SK-N-SH (cell line): Measurements from ENCODE around the gene CA12. TPM values are rescaled to one million over a fixed set of nuclear protein-coding genes. Genes with fewer than 3 reads are reported as not detected.

ENCODE experiments used
- CTCF ChIA-PET: fragments of 300-600, 350-600 bp; formaldehyde crosslinking; extraction: SDS; loops from one replicate; lab custom pipeline; 2021; lab: Yijun Ruan, JAX
- POLR2A ChIA-PET: fragments of 350-600 bp; sonication (Branson Sonifier 250); formaldehyde crosslinking; extraction: SDS; loops from one replicate; lab custom pipeline; 2020; ENCODE audit warnings: antibody characterized with exemption, inconsistent platforms; lab: Yijun Ruan, JAX
- DNase-seq: peaks from one replicate; pipeline ENCODE4 v3.0.0; 2012
- H2AFZ ChIP-seq: fragments of 200-600 bp; sonication (generic); 2 replicates; pipeline ENCODE4 v1.8.1; 2016; ENCODE audit warnings: antibody characterized with exemption, mild to moderate bottlenecking, low read depth
- H3F3A ChIP-seq: fragments of 200-600 bp; sonication (generic); replicated peaks from 2 replicates; pipeline ENCODE3; 2016; ENCODE audit warnings: antibody characterized with exemption, mild to moderate bottlenecking; ENCODE audit not compliant: insufficient read depth
- H3K27ac ChIP-seq, 2 experiments: fragments of 200-500 bp in 1 of 2; fragments of 200-600 bp in 1 of 2; sonication (Bioruptor generic) in 1 of 2; sonication (generic), shearing (Covaris generic) in 1 of 2; 2 replicates each; pipeline versions ENCODE4 v1.5.1 to v1.6.1; 2014 to 2016; ENCODE audit warnings: low read depth in 2 of 2, inconsistent platforms in 1 of 2, low read length in 1 of 2, mild to moderate bottlenecking in 1 of 2, mixed read lengths in 1 of 2
- H3K27me3 ChIP-seq: fragments of 200-600 bp; sonication (generic), shearing (Covaris generic); 2 replicates; pipeline ENCODE4 v1.6.1; 2016; ENCODE audit warnings: mixed run types; ENCODE audit not compliant: insufficient read depth
- H3K36me3 ChIP-seq, 2 experiments: fragments of 200-500 bp in 1 of 2; fragments of 200-600 bp in 1 of 2; sonication (Bioruptor generic) in 1 of 2; sonication (generic) in 1 of 2; replicated peaks in 1 of 2; 2 replicates each; pipeline versions ENCODE3 to v1.5.1; 2014 to 2016; ENCODE audit warnings: low read length in 1 of 2, mild to moderate bottlenecking in 1 of 2; ENCODE audit not compliant: insufficient read depth in 2 of 2, control insufficient read depth in 1 of 2
- H3K4me1 ChIP-seq, 2 experiments: fragments of 200-500 bp in 1 of 2; fragments of 200-600 bp in 1 of 2; sonication (Bioruptor generic) in 1 of 2; sonication (generic), shearing (Covaris generic) in 1 of 2; 2 replicates each; pipeline versions ENCODE4 v1.5.1 to v1.6.1; 2014 to 2016; ENCODE audit warnings: low read depth in 1 of 2, low read length in 1 of 2, mixed run types in 1 of 2; ENCODE audit not compliant: insufficient read depth in 2 of 2, control insufficient read depth in 1 of 2
- H3K4me2 ChIP-seq: fragments of 200-600 bp; sonication (generic), shearing (Covaris generic); 2 replicates; pipeline ENCODE4 v1.6.1; 2017; ENCODE audit warnings: mixed run types
- H3K4me3 ChIP-seq, 2 experiments: fragments of 200-500 bp in 1 of 2; fragments of 200-600 bp in 1 of 2; sonication (Bioruptor generic) in 1 of 2; sonication (generic), shearing (Covaris generic) in 1 of 2; 2 replicates each; pipeline versions ENCODE4 v1.5.1 to v1.8.1; 2014 to 2016; ENCODE audit warnings: low read depth in 2 of 2, inconsistent platforms in 1 of 2, low read length in 1 of 2, mild to moderate bottlenecking in 1 of 2, mixed read lengths in 1 of 2, moderate library complexity in 1 of 2
- H3K79me2 ChIP-seq: fragments of 200-600 bp; sonication (generic); 2 replicates; pipeline ENCODE4 v1.8.1; 2017; ENCODE audit warnings: mild to moderate bottlenecking; ENCODE audit not compliant: insufficient read depth
- H3K9ac ChIP-seq: fragments of 200-600 bp; sonication (generic); 2 replicates; pipeline ENCODE4 v1.6.1; 2017; ENCODE audit warnings: mixed run types
- H3K9me2 ChIP-seq: fragments of 200-600 bp; sonication (generic); 2 replicates; pipeline ENCODE4 v1.6.1; 2017; ENCODE audit warnings: mixed run types
- H3K9me3 ChIP-seq: fragments of 200-600 bp; sonication (generic); 2 replicates; pipeline ENCODE4 v1.6.1; 2017; ENCODE audit warnings: mixed run types, mild to moderate bottlenecking, moderate library complexity
- H4K20me1 ChIP-seq: fragments of 200-600 bp; sonication (generic); 2 replicates; pipeline ENCODE4 v1.6.1; 2017; ENCODE audit warnings: mild to moderate bottlenecking, mixed run types; ENCODE audit not compliant: insufficient read depth
- ELF1 ChIP-seq: IDR thresholded peaks from 2 replicates; pipeline ENCODE4 v1.4.0; 2012
- EP300 ChIP-seq, 2 experiments: IDR thresholded peaks; 2 replicates each; pipeline versions ENCODE4 v1.4.0 to v1.6.1; 2012; ENCODE audit warnings: borderline replicate concordance in 1 of 2, low read depth in 1 of 2, low read length in 1 of 2
- EZH2phosphoT487 ChIP-seq: fragments of 200-600 bp; sonication (generic); IDR thresholded peaks from 2 replicates; pipeline ENCODE4 v1.6.1; 2017; ENCODE audit warnings: low read depth, mixed run types, mild to moderate bottlenecking, antibody characterized with exemption, moderate library complexity, borderline replicate concordance
- FOSL2 ChIP-seq: IDR thresholded peaks from 2 replicates; pipeline ENCODE4 v1.4.0; 2012; ENCODE audit warnings: low read depth, mild to moderate bottlenecking, moderate library complexity, borderline replicate concordance
- FOXM1 ChIP-seq: IDR thresholded peaks from 2 replicates; pipeline ENCODE4 v1.4.0; 2012; ENCODE audit warnings: low read depth, mild to moderate bottlenecking
- GABPA ChIP-seq: IDR thresholded peaks from 2 replicates; pipeline ENCODE4 v1.4.0; 2012; ENCODE audit warnings: low read depth, mild to moderate bottlenecking
- IRF3 ChIP-seq: fragments of 150-350 bp; IDR thresholded peaks from 2 replicates; pipeline ENCODE4 v1.6.1; 2016; ENCODE audit warnings: mild to moderate bottlenecking, low read depth, low read length
- MAX ChIP-seq: IDR thresholded peaks from 2 replicates; pipeline ENCODE4 v1.4.0; 2012; ENCODE audit warnings: low read depth
- MEF2A ChIP-seq: IDR thresholded peaks from 2 replicates; pipeline ENCODE4 v1.4.0; 2012; ENCODE audit warnings: low read depth, borderline replicate concordance
- NFIC ChIP-seq: IDR thresholded peaks from 2 replicates; pipeline ENCODE4 v1.4.0; 2012; ENCODE audit warnings: borderline replicate concordance
- PBX3 ChIP-seq: IDR thresholded peaks from 2 replicates; pipeline ENCODE4; 2012
- POLR2AphosphoS5 ChIP-seq: IDR thresholded peaks from 2 replicates; pipeline ENCODE4 v1.6.1; 2012; ENCODE audit warnings: low read depth, low read length
- RCOR1 ChIP-seq: fragments of 150-350 bp; IDR thresholded peaks from 2 replicates; pipeline ENCODE4 v1.6.1; 2017; ENCODE audit warnings: antibody characterized with exemption, low read length
- REST ChIP-seq: IDR thresholded peaks from 2 replicates; pipeline ENCODE4 v1.6.1; 2012; ENCODE audit warnings: mild to moderate bottlenecking, low read depth, low read length, moderate library complexity
- RXRA ChIP-seq: IDR thresholded peaks from 2 replicates; pipeline ENCODE4 v1.4.0; 2012; ENCODE audit warnings: low read depth, mild to moderate bottlenecking, borderline replicate concordance
- SIN3A ChIP-seq: IDR thresholded peaks from 2 replicates; pipeline ENCODE4 v1.6.1; 2012; ENCODE audit warnings: low read depth, mild to moderate bottlenecking, low read length, moderate library complexity, borderline replicate concordance
- TAF1 ChIP-seq: IDR thresholded peaks from 2 replicates; pipeline ENCODE4 v1.6.1; 2012; ENCODE audit warnings: low read depth, mild to moderate bottlenecking, low read length, moderate library complexity, borderline replicate concordance
- TCF12 ChIP-seq: IDR thresholded peaks from 2 replicates; pipeline ENCODE4 v1.4.0; 2012
- TEAD4 ChIP-seq: IDR thresholded peaks from 2 replicates; pipeline ENCODE4 v1.4.0; 2012; ENCODE audit warnings: mild to moderate bottlenecking, borderline replicate concordance; ENCODE audit not compliant: insufficient read depth
- YY1 ChIP-seq: IDR thresholded peaks from 2 replicates; pipeline ENCODE4 v1.4.0; 2012; ENCODE audit warnings: low read depth, mild to moderate bottlenecking
- WGBS: methylation state at CpG from one replicate; pipeline ENCODE4 v1.1.6; 2017; ENCODE audit warnings: low lambda C conversion rate; 5-methylcytosine and 5-hydroxymethylcytosine counted together
- polyA plus RNA-seq, 3 experiments: library from polyadenylated mRNA; depleted of rRNA; stranded (reverse); fragments of >200 nt; gene quantifications; 2 replicates each; pipeline ENCODE4 v1.2.3, GENCODE V29; 2012

Gene CA12
- polyA plus RNA-seq, 1 of the 3 experiments (the other 2 are of a cell fraction) = 39.4 TPM

GRCh38 chr15:63384906-63385305 lies 3.3 kb upstream of the CA12 start:
- Histone ChIP-seq H3K4me2 (no peak overlapping the region), H3K9ac (no peak overlapping the region), H3K9me3 (no peaks in the 10 kb centered on the region), H3K4me3 (no peak overlapping the region), H4K20me1 (no peaks in the 10 kb centered on the region), H3K27me3 (no peaks in the 10 kb centered on the region), H3K79me2 (peaks cover 18% of the 10 kb centered on the region), H3K4me1 (peaks cover 6 to 20% of the 10 kb centered on the region in 2 experiments), H3K9me2 (no peaks in the 10 kb centered on the region), H3K36me3 (no peaks in the 10 kb centered on the region), H2AFZ (no peak overlapping the region), H3K27ac (no peak overlapping the region), H3F3A (no peaks in the 10 kb centered on the region)
- ChIA-PET CTCF (no interaction called here), POLR2A (no interaction called here)
- TF ChIP-seq MEF2A (no peak), IRF3 (no peak), PBX3 (no peak), GABPA (no peak), FOSL2 (no peak), TAF1 (no peak), MAX (no peak), POLR2AphosphoS5 (no peak), FOXM1 (no peak), REST (no peak), RCOR1 (no peak), EZH2phosphoT487 (no peak), ELF1 (no peak), TCF12 (no peak), TEAD4 (no peak), YY1 (no peak), RXRA (no peak), EP300 (IDR thresholded peaks at IDR 0.05; ENCODE audit: borderline replicate concordance in 1 of 2, low read depth in 1 of 2, low read length in 1 of 2) (no peak), NFIC (no peak), SIN3A (no peak)
- DNase-seq = no peak
- WGBS = 85% methylated on average over 2 of the region's 2 CpGs
